Stimulated activated CD8-positive, alpha-beta memory T cell treated with anti-CD3 and anti-CD28 coated beads, Interleukin-2, amount 100 ng/mL, for 48 hours (primary cell): ENCODE measurements around the gene OR6C1.
"Not testable (repeated sequence)": the region's sequence is repeated elsewhere in the genome, so short reads cannot be mapped to it uniquely, and the experiment has no call there.

Experiments
- DNase-seq, 2 donors: peaks; one replicate each; pipeline ENCODE4 v3.0.0-alpha.2; 2020; ENCODE audit warnings: low read depth in 2 of 2

Gene OR6C1

GRCh38 chr12:55314043-55314442 is at the start of gene OR6C1:
Gene OR6C1, plus strand, starts transcription at chr12:55314343. Its CDS starts 6,257 bp downstream, at chr12:55320600.
- no peak for DNase-seq

GRCh38 chr12:55280991-55281390 is 33.2 kb upstream of the OR6C1 start:
- no peak for DNase-seq

GRCh38 chr12:55289999-55290398 is 24.1 kb upstream of the OR6C1 start:
- no peak for DNase-seq

- DNase-seq, result no peak
Observed at GRCh38 chr12:55296469-55296868, 17.7 kb upstream of the OR6C1 start, which contains the start of gene OR6C6. Gene OR6C6, minus strand, starts transcription at chr12:55296569. Its CDS starts 1,337 bp downstream, at chr12:55295232.

- no peak for DNase-seq
Observed at GRCh38 chr12:55320201-55320600, 6.1 kb downstream of the OR6C1 start.

- not testable (repeated sequence) for DNase-seq
Observed at GRCh38 chr12:55325801-55326200, 11.7 kb downstream of the OR6C1 start.

GRCh38 chr12:55330446-55330845 is 16.3 kb downstream of the OR6C1 start, which contains the start of gene OR6C3:
Gene OR6C3, plus strand, starts transcription at chr12:55330746. Its CDS starts 955 bp downstream, at chr12:55331701.
- no peak for DNase-seq

- no peak for DNase-seq
Observed at GRCh38 chr12:55336002-55336401, 21.9 kb downstream of the OR6C1 start.

GRCh38 chr12:55355338-55355737 is 41.2 kb downstream of the OR6C1 start:
- not testable (repeated sequence) for DNase-seq

GRCh38 chr12:55362675-55363074 is 48.5 kb downstream of the OR6C1 start, which contains the start of gene OR6C75:
Gene OR6C75, plus strand, starts transcription at chr12:55362975. Its CDS starts 2,136 bp downstream, at chr12:55365111.
- DNase-seq, result no peak

- no peak for DNase-seq
Observed at GRCh38 chr12:55365086-55365485, 50.9 kb downstream of the OR6C1 start.
